IMR-90 (cell line): ENCODE measurements around the gene ANKRD11. TPM values are rescaled to one million over a fixed set of nuclear protein-coding genes. Genes with fewer than 3 reads are reported as not detected.
A peak's percentile ranks its signal among the peaks of the same experiment; 100 is the strongest.

Experiments
- ATAC-seq: fragments of 200-7000 bp; cut with Tn5 transposase; 2 replicates; pipeline ENCODE4 v1.9.1; 2020; ENCODE audit warnings: low read depth, mild to moderate bottlenecking, moderate library complexity
- BruUV-seq: library from RNA; stranded (reverse); fragments of 400-500 nt; replicated peaks from 2 replicates; lab custom pipeline; 2021; lab: Mats Ljungman, UMichigan
- CTCF ChIA-PET: fragments of 300-600 bp; formaldehyde crosslinking; extraction: SDS; loops from one replicate; lab custom pipeline; 2021; ENCODE audit warnings: antibody characterized with exemption; lab: Yijun Ruan, JAX
- POLR2A ChIA-PET: fragments of 300-600 bp; sonication (Branson Sonifier 250); formaldehyde crosslinking; loops from one replicate; lab custom pipeline; 2022; ENCODE audit warnings: antibody characterized with exemption; ENCODE audit not compliant: unreplicated experiment; lab: Charles Lee
- DNase-seq: peaks from one replicate; pipeline ENCODE4 v3.0.0; 2013
- H2AFZ ChIP-seq: replicated peaks from 2 replicates; pipeline ENCODE3; 2013; ENCODE audit warnings: low read length, mild to moderate bottlenecking; ENCODE audit not compliant: poor library complexity
- H2AK5ac ChIP-seq: 2 replicates; pipeline ENCODE4 v1.6.1; 2013; ENCODE audit warnings: low read depth, low read length, inconsistent platforms
- H2AK9ac ChIP-seq: replicated peaks from 2 replicates; pipeline ENCODE3; 2013; ENCODE audit warnings: mild to moderate bottlenecking, low read depth, low read length, moderate library complexity; ENCODE audit not compliant: poor library complexity
- H2BK120ac ChIP-seq: 2 replicates; pipeline ENCODE4 v1.6.1; 2013; ENCODE audit warnings: low read depth, low read length, inconsistent platforms
- H2BK15ac ChIP-seq: 3 replicates; pipeline ENCODE4 v1.6.1; 2013; ENCODE audit warnings: low read depth, low read length, inconsistent platforms
- H2BK20ac ChIP-seq: 2 replicates; pipeline ENCODE4 v1.6.1; 2013; ENCODE audit warnings: low read depth, mild to moderate bottlenecking, inconsistent platforms, low read length, moderate library complexity
- H2BK5ac ChIP-seq: 2 replicates; pipeline ENCODE4 v1.6.1; 2013; ENCODE audit warnings: mild to moderate bottlenecking, low read depth, low read length, inconsistent platforms; ENCODE audit not compliant: poor library complexity, severe bottlenecking
- H3K14ac ChIP-seq: replicated peaks from 2 replicates; pipeline ENCODE4 v1.6.1; 2013; ENCODE audit warnings: low read depth, low read length, inconsistent platforms
- H3K18ac ChIP-seq: 2 replicates; pipeline ENCODE4 v1.6.1; 2013; ENCODE audit warnings: low read depth, low read length, control low read depth
- H3K23ac ChIP-seq: 2 replicates; pipeline ENCODE4 v1.6.1; 2013; ENCODE audit warnings: low read depth, low read length, inconsistent platforms
- H3K27ac ChIP-seq: 2 replicates; pipeline ENCODE4 v1.5.1; 2013; ENCODE audit warnings: mild to moderate bottlenecking, control low read depth, low read length; ENCODE audit not compliant: insufficient read depth
- H3K27me3 ChIP-seq: 2 replicates; pipeline ENCODE4 v1.6.1; 2013; ENCODE audit warnings: low read length; ENCODE audit not compliant: control insufficient read depth, insufficient read depth
- H3K36me3 ChIP-seq: 2 replicates; pipeline ENCODE4 v1.6.1; 2013; ENCODE audit warnings: low read length, mixed read lengths; ENCODE audit not compliant: control insufficient read depth, insufficient read depth
- H3K4ac ChIP-seq: 2 replicates; pipeline ENCODE4 v1.6.1; 2013; ENCODE audit warnings: low read depth, low read length, inconsistent platforms
- H3K4me1 ChIP-seq: 2 replicates; pipeline ENCODE4 v1.6.1; 2013; ENCODE audit warnings: low read length, mixed read lengths; ENCODE audit not compliant: control insufficient read depth, insufficient read depth
- H3K4me2 ChIP-seq: 2 replicates; pipeline ENCODE4 v1.6.1; 2013; ENCODE audit warnings: low read depth, mild to moderate bottlenecking, control low read depth, low read length, moderate library complexity
- H3K4me3 ChIP-seq: 2 replicates; pipeline ENCODE4 v1.5.1; 2013; ENCODE audit warnings: low read depth, mild to moderate bottlenecking, control low read depth, low read length, moderate library complexity; ENCODE audit not compliant: insufficient read depth
- H3K56ac ChIP-seq: 2 replicates; pipeline ENCODE4 v1.6.1; 2013; ENCODE audit warnings: low read length, inconsistent platforms; ENCODE audit not compliant: insufficient read depth; ENCODE audit errors: extremely low read depth
- H3K79me1 ChIP-seq, 2 experiments: 2 replicates each; pipeline ENCODE4 v1.6.1; 2013; ENCODE audit warnings: low read length in 2 of 2, inconsistent platforms in 1 of 2, low read depth in 1 of 2
- H3K9ac ChIP-seq: 2 replicates; pipeline ENCODE4 v1.6.1; 2013; ENCODE audit warnings: low read depth, low read length, control low read depth
- H3K9me1 ChIP-seq: 2 replicates; pipeline ENCODE4 v1.6.1; 2013; ENCODE audit warnings: low read length, inconsistent platforms; ENCODE audit not compliant: insufficient read depth
- H3K9me3 ChIP-seq: 2 replicates; pipeline ENCODE4 v1.6.1; 2013; ENCODE audit warnings: low read length; ENCODE audit not compliant: control insufficient read depth, insufficient read depth
- H4K20me1 ChIP-seq: 2 replicates; pipeline ENCODE4 v1.6.1; 2013; ENCODE audit warnings: low read length, inconsistent platforms; ENCODE audit not compliant: insufficient read depth
- H4K5ac ChIP-seq: 2 replicates; pipeline ENCODE4 v1.6.1; 2013; ENCODE audit warnings: mild to moderate bottlenecking, low read depth, low read length, control low read depth
- H4K8ac ChIP-seq, 2 experiments: 2 replicates each; pipeline ENCODE4 v1.6.1; 2013; ENCODE audit warnings: low read depth in 2 of 2, low read length in 2 of 2, control low read depth in 1 of 2, inconsistent platforms in 1 of 2
- H4K91ac ChIP-seq: 2 replicates; pipeline ENCODE4 v1.6.1; 2013; ENCODE audit warnings: low read depth, low read length, inconsistent platforms; ENCODE audit not compliant: insufficient read depth
- CHD1 ChIP-seq: IDR thresholded peaks from 2 replicates; pipeline ENCODE4 v1.6.1; 2012; ENCODE audit warnings: low read depth, low read length, improper control_type of control experiment
- MAFK ChIP-seq: IDR thresholded peaks from 2 replicates; pipeline ENCODE4 v1.6.1; 2012; ENCODE audit warnings: low read depth, low read length, improper control_type of control experiment
- POLR2A ChIP-seq: IDR thresholded peaks from 2 replicates; pipeline ENCODE4 v1.6.1; 2012; ENCODE audit warnings: mild to moderate bottlenecking, low read depth, low read length
- SMC3 ChIP-seq: fragments of 150-350 bp; IDR thresholded peaks from 2 replicates; pipeline ENCODE4 v1.6.1; 2016; ENCODE audit warnings: low read depth, mild to moderate bottlenecking, antibody characterized with exemption, low read length, moderate library complexity
- WGBS, 2 experiments: methylation state at CpG; one replicate each; pipeline versions ENCODE4 v1.1.5 to v1.1.7; 2013; ENCODE audit warnings: missing lambda C conversion rate in 2 of 2; ENCODE audit not compliant: insufficient read length in 1 of 2; ENCODE audit errors: extremely low coverage in 2 of 2; 5-methylcytosine and 5-hydroxymethylcytosine counted together
- dilution Hi-C: fragments of 300-500 bp; cut with HindIII; formaldehyde crosslinking; loops from one replicate; pipeline ENCODE4 v1.14.3; 2018; ENCODE audit warnings: low sequenced_read_pairs; ENCODE audit not compliant: unreplicated experiment
- in situ Hi-C: fragments of 300-500 bp; cut with MboI; formaldehyde crosslinking; loops from 3 replicates; pipeline ENCODE4 v1.14.3; 2019; ENCODE audit warnings: low sequenced_read_pairs, inconsistent platforms, mixed read lengths
- intact Hi-C: fragments of 100-400 bp; cut with micrococcal nuclease; formaldehyde crosslinking; loops from 2 replicates; pipeline ENCODE4 v1.10.0; 2022
- polyA plus RNA-seq, 3 experiments: library from polyadenylated mRNA; depleted of rRNA; stranded (reverse); fragments of >200 nt; gene quantifications; 2 replicates each; pipeline ENCODE4 v1.2.3, GENCODE V29; 2012; ENCODE audit warnings: low replicate concordance in 1 of 3
- total RNA-seq: library from RNA; depleted of rRNA; stranded (reverse); fragments of >200 nt; gene quantifications from 2 replicates; pipeline ENCODE4 v1.2.3, GENCODE V29; 2012

The ANKRD11 gene
- total and polyA plus RNA-seq, 2 of the 4 experiments (the other 2 are of a cell fraction) = 46.8 to 71.9 TPM

GRCh38 chr16:89491974-89492687 is 1.8 kb upstream of the ANKRD11 start:
- H3K27me3 ChIP-seq = no peaks in the 10 kb centered on the region
- H2BK5ac ChIP-seq = no peak overlapping the region
- H3K36me3 ChIP-seq = peaks cover 3% of the 10 kb centered on the region; the same call in 1 of the 2 replicates
- H3K4me3 ChIP-seq = peak overlapping the region; percentile 66
- no peak overlapping the region for H3K56ac ChIP-seq
- DNase-seq (no peak), ATAC-seq (no peak)
- H2AFZ ChIP-seq = no peak overlapping the region
- H4K91ac ChIP-seq = no peak overlapping the region
- peak overlapping the region; percentile 61 for H2AK9ac ChIP-seq
- no peak overlapping the region for H3K4ac ChIP-seq
- peaks cover 34% of the 10 kb centered on the region for H4K20me1 ChIP-seq
- no peak overlapping the region for H2BK120ac ChIP-seq
- no peak overlapping the region for H3K18ac ChIP-seq
- H4K8ac ChIP-seq = 0 out of 4 replicates have a peak overlapping the region, but pooled peaks of 1 of the 2 experiments have one; percentile 11
- intact Hi-C loops (loop anchor here (2.0 kb wide), 1 partner anchor 159 kb away; no protein-coding TSS in a partner anchor), in situ Hi-C loops (no loop called here), dilution Hi-C loops (no loop called here)
- H2BK20ac ChIP-seq = no peak overlapping the region
- no peaks in the 10 kb centered on the region for H3K9me3 ChIP-seq
- peak overlapping the region; percentile 2; the same call in 1 of the 2 replicates for H3K27ac ChIP-seq
- H3K4me2 ChIP-seq = peak overlapping the region; percentile 87
- ChIA-PET POLR2A (no interaction called here), CTCF (interaction anchor here (1.1 kb wide), 1 partner anchor 16 kb away, joined by 4 read pairs; the partner anchor contains the start of gene SPG7)
- WGBS, 2 experiments = 96% methylated on average over 7 of the region's 24 CpGs; no CpG with 5 or more reads in 1 of the 2 experiments
- H4K5ac ChIP-seq = no peak overlapping the region
- H3K79me1 ChIP-seq = peaks cover 29 to 48% of the 10 kb centered on the region in 2 experiments
- H3K23ac ChIP-seq = 0 out of 2 replicates have a peak overlapping the region, but pooled peaks have one; percentile 15
- no TSS peak for BruUV-seq
- no peak overlapping the region for H3K14ac ChIP-seq
- peaks cover 10% of the 10 kb centered on the region for H3K4me1 ChIP-seq
- no peak for TF ChIP-seq SMC3
- TF ChIP-seq POLR2A = no peak
- no peak for TF ChIP-seq MAFK
- TF ChIP-seq CHD1 = no peak
- no peak overlapping the region for H2BK15ac ChIP-seq
- H2AK5ac ChIP-seq = peak overlapping the region; percentile 38; the same call in 1 of the 2 replicates
- peak overlapping the region; percentile 62 for H3K9ac ChIP-seq
- peaks cover 10% of the 10 kb centered on the region for H3K9me1 ChIP-seq
